ENCODE results near the gene HTRA3.

DNA sequence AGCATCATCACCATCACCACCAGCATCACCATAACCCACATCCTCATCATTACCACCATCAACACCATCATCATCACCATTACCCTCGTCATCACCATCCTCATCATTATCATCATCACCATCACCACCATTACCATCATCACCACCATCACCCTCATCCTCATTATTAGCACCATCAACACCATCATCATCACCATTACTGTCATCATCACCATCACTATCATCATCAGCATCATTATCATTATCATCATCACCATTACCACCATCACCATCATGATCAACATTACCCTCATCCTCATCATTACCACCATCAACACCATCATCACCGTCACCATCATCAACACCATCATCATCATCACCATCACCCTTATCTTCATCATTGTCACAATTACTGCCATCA, 51.7 kb downstream of the HTRA3 start:
- TF ChIP-seq EZH2 (IDR thresholded peaks at IDR 0.05; ENCODE audit: low read length, unreplicated experiment): no peak
- TF ChIP-seq, protein P1, sequence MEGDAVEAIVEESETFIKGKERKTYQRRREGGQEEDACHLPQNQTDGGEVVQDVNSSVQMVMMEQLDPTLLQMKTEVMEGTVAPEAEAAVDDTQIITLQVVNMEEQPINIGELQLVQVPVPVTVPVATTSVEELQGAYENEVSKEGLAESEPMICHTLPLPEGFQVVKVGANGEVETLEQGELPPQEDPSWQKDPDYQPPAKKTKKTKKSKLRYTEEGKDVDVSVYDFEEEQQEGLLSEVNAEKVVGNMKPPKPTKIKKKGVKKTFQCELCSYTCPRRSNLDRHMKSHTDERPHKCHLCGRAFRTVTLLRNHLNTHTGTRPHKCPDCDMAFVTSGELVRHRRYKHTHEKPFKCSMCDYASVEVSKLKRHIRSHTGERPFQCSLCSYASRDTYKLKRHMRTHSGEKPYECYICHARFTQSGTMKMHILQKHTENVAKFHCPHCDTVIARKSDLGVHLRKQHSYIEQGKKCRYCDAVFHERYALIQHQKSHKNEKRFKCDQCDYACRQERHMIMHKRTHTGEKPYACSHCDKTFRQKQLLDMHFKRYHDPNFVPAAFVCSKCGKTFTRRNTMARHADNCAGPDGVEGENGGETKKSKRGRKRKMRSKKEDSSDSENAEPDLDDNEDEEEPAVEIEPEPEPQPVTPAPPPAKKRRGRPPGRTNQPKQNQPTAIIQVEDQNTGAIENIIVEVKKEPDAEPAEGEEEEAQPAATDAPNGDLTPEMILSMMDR (conservative IDR thresholded peaks at IDR 0.05; ENCODE audit: low read depth, low read length): no peak
